Endodermal cell (in vitro differentiated cells): ENCODE results near the gene FAM117A. TPM values are rescaled to one million over a fixed set of nuclear protein-coding genes. Genes with fewer than 3 reads are reported as not detected.

Experiments
- DNase-seq: peaks from one replicate; pipeline ENCODE4 v3.0.0-alpha.2; 2017
- H3K27ac ChIP-seq: 2 replicates; pipeline ENCODE4 v1.5.1; 2013; ENCODE audit warnings: mild to moderate bottlenecking, low read depth, low read length, moderate library complexity
- H3K27me3 ChIP-seq: 2 replicates; pipeline ENCODE4 v1.6.1; 2013; ENCODE audit warnings: mild to moderate bottlenecking, low read length, moderate library complexity; ENCODE audit not compliant: insufficient read depth, control insufficient read depth, poor library complexity, severe bottlenecking
- H3K36me3 ChIP-seq: 2 replicates; pipeline ENCODE4 v1.7.0; 2013; ENCODE audit warnings: mild to moderate bottlenecking, low read length, moderate library complexity; ENCODE audit not compliant: control insufficient read depth, insufficient read depth
- H3K4me1 ChIP-seq: one replicate; pipeline ENCODE4 v1.7.0; 2013; ENCODE audit warnings: low read length; ENCODE audit not compliant: control insufficient read depth, insufficient read depth
- H3K4me3 ChIP-seq: 2 replicates; pipeline ENCODE4 v1.5.1; 2013; ENCODE audit warnings: mild to moderate bottlenecking, low read length, moderate library complexity
- H3K9ac ChIP-seq: 2 replicates; pipeline ENCODE4 v1.6.1; 2013; ENCODE audit warnings: mild to moderate bottlenecking, low read length, moderate library complexity; ENCODE audit not compliant: poor library complexity, severe bottlenecking; ENCODE audit errors: extremely low read depth
- H3K9me3 ChIP-seq: 2 replicates; pipeline ENCODE4 v1.6.1; 2013; ENCODE audit warnings: mild to moderate bottlenecking, low read length, moderate library complexity; ENCODE audit not compliant: control insufficient read depth
- H3K27ac Mint-ChIP-seq: 2 replicates; pipeline ENCODE4 v1.8.0; 2020; ENCODE audit warnings: mixed read lengths
- H3K27me3 Mint-ChIP-seq: 2 replicates; pipeline ENCODE4 v1.8.0; 2021; ENCODE audit warnings: mild to moderate bottlenecking, mixed read lengths; ENCODE audit not compliant: insufficient read depth
- H3K36me3 Mint-ChIP-seq: 2 replicates; pipeline ENCODE4 v1.8.0; 2020; ENCODE audit warnings: low read depth, mixed read lengths
- H3K4me1 Mint-ChIP-seq: 2 replicates; pipeline ENCODE4 v1.8.0; 2020; ENCODE audit warnings: mixed read lengths
- H3K4me3 Mint-ChIP-seq: 2 replicates; pipeline ENCODE4 v1.8.0; 2020; ENCODE audit warnings: mild to moderate bottlenecking, moderate library complexity, mixed read lengths
- H3K9me3 Mint-ChIP-seq: 2 replicates; pipeline ENCODE4 v1.8.0; 2020; ENCODE audit warnings: mild to moderate bottlenecking, mixed read lengths
- CTCF ChIP-seq: fragments of 200-600 bp; sonication (generic); conservative IDR thresholded peaks from 2 replicates; pipeline ENCODE4 v1.5.0; 2021; ENCODE audit warnings: antibody characterized with exemption, mild to moderate bottlenecking
- WGBS, 2 experiments: methylation state at CpG; one replicate each; pipeline versions ENCODE4 v1.1.5 to v1.1.7; 2013; ENCODE audit warnings: missing lambda C conversion rate in 2 of 2, mixed read lengths in 1 of 2; ENCODE audit not compliant: insufficient coverage in 1 of 2, insufficient read length in 1 of 2; 5-methylcytosine and 5-hydroxymethylcytosine counted together
- total RNA-seq, 2 donors: library from RNA; stranded (reverse); fragmentation: NEBNext Ultra II Directional in 1 of 2; extraction: Animal tissue kit (Norgen Biotek cat#: 25700) in 1 of 2; gene quantifications; 2 replicates in 1 of 2; 3 replicates in 1 of 2; pipeline ENCODE4 v1.2.1, GENCODE V29; 2021

Gene FAM117A
- total RNA-seq, 2 donors from 2014 or later = 15.4 to 16.8 TPM

GRCh38 chr17:49757151-49757777 is 6.7 kb downstream of the FAM117A start:
- Mint-ChIP-seq H3K9me3 (no peaks in the 10 kb centered on the region), H3K4me3 (no peak overlapping the region), H3K4me1 (peaks cover 13% of the 10 kb centered on the region), H3K27me3 (no peaks in the 10 kb centered on the region), H3K27ac (peak overlapping the region; percentile 48), H3K36me3 (peaks cover 18% of the 10 kb centered on the region)
- Histone ChIP-seq H3K9ac (no peak overlapping the region), H3K4me1 (no peaks in the 10 kb centered on the region), H3K27ac (no peak overlapping the region), H3K27me3 (no peaks in the 10 kb centered on the region), H3K4me3 (no peak overlapping the region), H3K36me3 (peaks cover 7% of the 10 kb centered on the region), H3K9me3 (no peaks in the 10 kb centered on the region)
- DNase-seq = no peak
- WGBS, 2 experiments = 90% methylated on average over 5 of the region's 6 CpGs; no CpG with 5 or more reads in 1 of the 2 experiments
- TF ChIP-seq CTCF = no peak

- no peak for TF ChIP-seq CTCF
- peaks cover 18% of the 10 kb centered on the region for H3K36me3 Mint-ChIP-seq
- H3K4me1 ChIP-seq = no peaks in the 10 kb centered on the region
- no peaks in the 10 kb centered on the region for H3K27me3 Mint-ChIP-seq
- no peak overlapping the region for H3K4me3 Mint-ChIP-seq
- no peak overlapping the region for H3K27ac ChIP-seq
- no peaks in the 10 kb centered on the region for H3K27me3 ChIP-seq
- DNase-seq = no peak
- no peak overlapping the region for H3K9ac ChIP-seq
- no peak overlapping the region for H3K4me3 ChIP-seq
- no peaks in the 10 kb centered on the region for H3K9me3 ChIP-seq
- H3K9me3 Mint-ChIP-seq = no peaks in the 10 kb centered on the region
- 79 to 93% methylated on average over 7 to 9 of the region's 9 CpGs for WGBS, 2 experiments
- H3K27ac Mint-ChIP-seq = peak overlapping the region; percentile 48
- H3K36me3 ChIP-seq = peaks cover 7% of the 10 kb centered on the region
- H3K4me1 Mint-ChIP-seq = peaks cover 10% of the 10 kb centered on the region
These were observed 7.4 kb downstream of the FAM117A start for GRCh38 chr17:49756323-49757150.

- 94 to 97% methylated on average over 2 to 4 of the region's 4 CpGs for WGBS, 2 experiments
- Mint-ChIP-seq H3K27me3 (no peaks in the 10 kb centered on the region), H3K9me3 (no peaks in the 10 kb centered on the region), H3K36me3 (peaks cover 18% of the 10 kb centered on the region), H3K27ac (no peak overlapping the region), H3K4me3 (no peak overlapping the region), H3K4me1 (peaks cover 5% of the 10 kb centered on the region)
- H3K4me1 ChIP-seq = no peaks in the 10 kb centered on the region
- no peak for DNase-seq
- H3K36me3 ChIP-seq = peaks cover 7% of the 10 kb centered on the region
- H3K9me3 ChIP-seq = no peaks in the 10 kb centered on the region
- no peak overlapping the region for H3K4me3 ChIP-seq
- no peak for TF ChIP-seq CTCF
- no peak overlapping the region for H3K27ac ChIP-seq
- no peak overlapping the region for H3K9ac ChIP-seq
- no peaks in the 10 kb centered on the region for H3K27me3 ChIP-seq
These were observed 8.2 kb downstream of the FAM117A start for GRCh38 chr17:49755663-49756283.
